Posterior vena cava (tissue), 2 donors: ENCODE data around the gene ADGRD1. TPM values are rescaled to one million over a fixed set of nuclear protein-coding genes. Genes with fewer than 3 reads are reported as not detected.

Experiments
- DNase-seq: peaks from one replicate; pipeline ENCODE4 v3.0.0-alpha.2; 2020; ENCODE audit warnings: low spot score
- intact Hi-C, 2 donors: fragments of 100-400 bp; cut with DNase I; formaldehyde crosslinking; loops; one replicate each; pipeline versions ENCODE4 v1.14.1 to v1.14.2; 2022 to 2023
- total RNA-seq, 2 donors: library from RNA; stranded (reverse); fragmentation: NEBNext Ultra II Directional; extraction: Animal tissue kit (Norgen Biotek cat#: 25700); gene quantifications; one replicate each; pipeline ENCODE4 v1.2.1, GENCODE V29; 2021
- donor health status: DM: yes; HTN: yes; CAD: no.
- donor health status: DM: yes; HTN: yes; CAD: no.

ADGRD1 gene
- total RNA-seq, 2 donors from 2014 or later, result 178 to 238 TPM

- DNase-seq, result no peak
- intact Hi-C loops, result no loop called here
These were observed 210.6 kb downstream of the ADGRD1 start for GRCh38 chr12:131164096-131164872.

DNA sequence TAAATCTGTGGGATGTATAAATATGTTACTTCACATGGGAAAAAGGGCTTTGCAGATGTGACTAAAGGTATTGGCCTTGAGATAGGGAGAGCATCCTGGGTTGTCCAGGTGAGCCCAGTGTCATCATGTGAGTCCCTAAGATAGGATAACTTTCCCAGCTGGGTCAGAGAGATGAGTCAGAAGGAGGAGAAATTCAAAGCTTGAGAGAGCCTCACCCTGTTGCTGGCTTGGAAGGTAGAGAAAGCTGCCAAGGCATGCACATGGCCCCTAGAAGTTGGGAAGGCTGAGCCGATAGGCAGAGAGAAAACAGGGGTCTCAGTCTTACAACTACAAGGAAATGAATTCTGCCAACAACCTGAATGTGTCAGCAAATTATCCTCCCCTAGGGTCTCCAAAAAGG is 213.0 kb downstream of the ADGRD1 start:
- intact Hi-C loops, result no loop called here
- DNase-seq, result no peak

DNA sequence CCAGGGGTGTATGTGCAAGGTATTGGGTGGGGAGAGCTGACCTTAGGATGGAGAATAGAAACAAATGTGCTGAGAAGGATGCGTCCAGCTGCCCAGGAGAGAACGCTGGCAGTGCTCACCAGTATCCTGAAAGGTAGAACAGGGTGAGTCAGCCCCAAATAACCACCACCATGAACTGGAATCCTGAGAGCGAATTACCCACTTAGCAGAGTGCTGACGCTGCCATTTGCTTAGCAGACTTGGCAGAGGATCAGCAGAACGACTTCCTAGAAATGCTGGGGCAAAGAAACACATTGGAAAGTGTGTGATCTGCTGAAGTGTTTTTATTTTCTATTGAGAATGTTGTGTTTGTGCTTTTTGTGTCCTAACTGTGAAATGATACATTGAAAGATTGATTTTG is 213.6 kb downstream of the ADGRD1 start:
- DNase-seq, result no peak

GRCh38 chr12:131171029-131171428 is 217.3 kb downstream of the ADGRD1 start:
- intact Hi-C loops, result no loop called here
- DNase-seq, result no peak

More for the DNA sequence above, 213.6 kb downstream of the ADGRD1 start:
- intact Hi-C loops, result no loop called here

- no peak for DNase-seq
- intact Hi-C loops, result no loop called here
These were observed 221.2 kb downstream of the ADGRD1 start for GRCh38 chr12:131174901-131175300.

- intact Hi-C loops, result no loop called here
- no peak for DNase-seq
These were observed 222.6 kb downstream of the ADGRD1 start for GRCh38 chr12:131176266-131176665.

- no peak for DNase-seq
- intact Hi-C loops, result no loop called here
These were observed 223.2 kb downstream of the ADGRD1 start for GRCh38 chr12:131176926-131177325.

DNA sequence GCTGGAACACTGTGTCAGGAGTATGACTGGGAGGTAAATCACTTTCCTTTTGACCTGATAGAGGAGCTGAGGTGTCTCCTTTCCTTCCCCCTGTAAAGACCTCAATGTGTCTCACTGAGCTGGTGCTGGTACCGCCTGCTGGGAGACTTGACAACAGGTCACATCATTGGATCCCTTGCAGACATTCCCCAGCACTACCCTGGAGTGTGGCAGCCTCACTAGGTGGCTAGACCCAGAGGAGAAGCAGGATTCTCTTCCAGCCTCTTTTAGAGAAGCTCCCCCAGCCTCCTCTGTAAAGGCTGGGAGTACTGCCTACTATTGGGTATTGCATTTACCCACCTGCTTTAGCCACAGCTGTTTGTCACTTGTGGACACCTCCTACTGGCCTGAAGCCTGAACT is 223.9 kb downstream of the ADGRD1 start:
- no peak for DNase-seq
- intact Hi-C loops, result no loop called here

DNA sequence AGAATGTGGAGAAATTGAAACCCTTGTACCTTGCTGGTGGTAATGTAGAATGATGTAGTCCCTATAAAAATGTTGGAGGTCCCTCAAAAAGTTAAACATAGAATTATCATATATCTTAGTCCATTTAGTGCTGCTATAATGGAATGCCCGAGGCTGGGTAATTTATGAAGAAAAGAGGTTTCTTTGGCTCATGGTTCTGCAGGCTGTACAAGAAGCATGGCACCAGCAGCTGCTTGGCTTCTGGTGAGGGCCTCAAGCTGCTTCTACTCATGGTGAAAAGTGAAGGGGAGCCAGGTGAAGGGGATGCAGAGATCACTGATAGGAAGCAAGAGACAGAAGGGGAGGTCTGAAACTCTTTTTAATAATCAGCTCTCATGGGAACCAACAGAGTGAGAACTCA is 233.9 kb downstream of the ADGRD1 start:
- intact Hi-C loops, result no loop called here
- DNase-seq, result no peak

- intact Hi-C loops, result no loop called here
- no peak for DNase-seq
These were observed 234.7 kb downstream of the ADGRD1 start for GRCh38 chr12:131188131-131189050.

DNA sequence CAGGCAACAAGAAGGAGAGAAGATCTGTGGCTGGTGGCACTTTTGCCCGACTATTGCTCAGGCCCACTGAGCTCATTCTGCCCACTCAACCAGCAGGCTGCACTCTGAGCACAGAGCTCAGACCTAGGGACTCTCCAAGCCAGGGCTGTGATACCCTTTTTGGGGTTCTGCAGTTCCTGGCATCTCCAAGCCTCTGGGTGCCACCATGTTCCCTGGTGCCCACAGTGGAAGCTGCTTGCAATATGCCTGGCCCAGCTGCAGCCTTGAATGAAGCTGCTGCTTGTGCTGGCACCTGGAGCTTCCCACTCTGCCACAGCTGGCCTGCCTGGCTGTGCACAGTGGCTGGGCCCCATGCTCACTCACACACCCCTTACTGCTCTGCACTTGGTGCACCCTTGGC is 236.1 kb downstream of the ADGRD1 start:
- DNase-seq, result no peak

GRCh38 chr12:131190965-131191364 is 237.3 kb downstream of the ADGRD1 start:
- intact Hi-C loops, result no loop called here

More for the DNA sequence above, 236.1 kb downstream of the ADGRD1 start:
- intact Hi-C loops, result no loop called here

More at GRCh38 chr12:131190965-131191364, 237.3 kb downstream of the ADGRD1 start:
- no peak for DNase-seq

Other genes with a start within 250 kb of the ADGRD1 start
- 1 to 10 TPM; 1.3 to 1.7 TPM for gene RIMBP2, start 237.6 kb upstream of the ADGRD1 start, total RNA-seq
- 10 to 100 TPM; 29.2 to 39.8 TPM for gene STX2, start 114.7 kb upstream of the ADGRD1 start, total RNA-seq
- 100 to 1,000 TPM; 288 to 326 TPM for gene RAN, start 81.8 kb upstream of the ADGRD1 start, total RNA-seq